Fibroblast of villous mesenchyme (primary cell): ENCODE results near the gene OR2AT4. TPM values are rescaled to one million over a fixed set of nuclear protein-coding genes. Genes with fewer than 3 reads are reported as not detected.

Experiments
- DNase-seq: peaks from one replicate; pipeline ENCODE4 v3.0.0-alpha.2; 2010; ENCODE audit warnings: low read depth
- H3K4me3 ChIP-seq: 2 replicates; pipeline ENCODE4 v1.5.1; 2011; ENCODE audit warnings: low read depth, mild to moderate bottlenecking, low read length
- CTCF ChIP-seq: IDR thresholded peaks from 2 replicates; pipeline ENCODE4 v1.5.1; 2012; ENCODE audit warnings: low read depth, mild to moderate bottlenecking, low read length; ENCODE audit not compliant: insufficient read depth
- total RNA-seq: library from RNA; depleted of rRNA; stranded (reverse); fragments of >200 nt; gene quantifications from 2 replicates; pipeline ENCODE4 v1.2.3, GENCODE V29; 2012

Gene OR2AT4
- total RNA-seq, 1 donor = not detected

GRCh38 chr11:75068559-75068958 lies 28.1 kb downstream of the OR2AT4 start:
- no peak overlapping the region for H3K4me3 ChIP-seq
- DNase-seq = no peak
- TF ChIP-seq CTCF = no peak

- DNase-seq = no peak
- H3K4me3 ChIP-seq = no peak overlapping the region
- TF ChIP-seq CTCF = no peak
Observed at GRCh38 chr11:75066061-75066460, 30.6 kb downstream of the OR2AT4 start.

- H3K4me3 ChIP-seq = no peak overlapping the region
- no peak for DNase-seq
- TF ChIP-seq CTCF = no peak
Observed at GRCh38 chr11:75063741-75064314, 32.8 kb downstream of the OR2AT4 start.

- H3K4me3 ChIP-seq = no peak overlapping the region
- no peak for TF ChIP-seq CTCF
- DNase-seq = no peak
Observed at GRCh38 chr11:75059299-75059698, 37.4 kb downstream of the OR2AT4 start.

- no peak overlapping the region for H3K4me3 ChIP-seq
- no peak for TF ChIP-seq CTCF
- DNase-seq = no peak
Observed at GRCh38 chr11:75056814-75057213, 39.9 kb downstream of the OR2AT4 start.

GRCh38 chr11:75055511-75055910 lies 41.2 kb downstream of the OR2AT4 start:
- peak; percentile 49 for DNase-seq
- no peak overlapping the region for H3K4me3 ChIP-seq
- TF ChIP-seq CTCF = no peak

- no peak for DNase-seq
- no peak overlapping the region for H3K4me3 ChIP-seq
- TF ChIP-seq CTCF = no peak
Observed at GRCh38 chr11:75052457-75052856, 44.2 kb downstream of the OR2AT4 start.
